Measurements from ENCODE around the gene KRT80.

KRT80 gene

GRCh38 chr12:52195065-52195730, 3.4 kb upstream of the KRT80 start:
- DNase-seq = no peak

- DNase-seq = no peak
Observed at GRCh38 chr12:52193991-52194390, 2.2 kb upstream of the KRT80 start.

DNA sequence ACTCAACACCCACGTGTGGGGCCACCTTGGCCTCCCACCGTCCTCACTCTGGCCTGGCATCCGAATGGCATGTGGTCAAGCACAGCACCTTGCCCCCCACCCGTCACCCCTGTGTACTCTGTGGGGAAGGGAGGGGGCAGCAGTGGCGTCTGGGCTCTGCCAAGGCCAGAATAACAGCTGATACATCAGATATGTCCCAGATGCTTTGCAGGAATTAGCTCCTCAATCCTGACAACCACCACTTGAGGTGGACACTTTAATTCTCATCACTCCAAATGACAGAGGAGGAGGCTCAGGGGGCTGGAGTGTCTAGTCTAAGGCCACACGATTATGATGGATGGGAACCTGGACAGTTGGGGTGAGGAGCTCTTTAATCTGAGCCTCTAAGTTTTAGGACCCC, 1.7 kb upstream of the KRT80 start:
- DNase-seq = no peak

GRCh38 chr12:52190860-52191729, 719 bp downstream of the KRT80 start:
- DNase-seq = no peak

GRCh38 chr12:52189376-52190174, 2.2 kb downstream of the KRT80 start:
- DNase-seq = no peak

DNA sequence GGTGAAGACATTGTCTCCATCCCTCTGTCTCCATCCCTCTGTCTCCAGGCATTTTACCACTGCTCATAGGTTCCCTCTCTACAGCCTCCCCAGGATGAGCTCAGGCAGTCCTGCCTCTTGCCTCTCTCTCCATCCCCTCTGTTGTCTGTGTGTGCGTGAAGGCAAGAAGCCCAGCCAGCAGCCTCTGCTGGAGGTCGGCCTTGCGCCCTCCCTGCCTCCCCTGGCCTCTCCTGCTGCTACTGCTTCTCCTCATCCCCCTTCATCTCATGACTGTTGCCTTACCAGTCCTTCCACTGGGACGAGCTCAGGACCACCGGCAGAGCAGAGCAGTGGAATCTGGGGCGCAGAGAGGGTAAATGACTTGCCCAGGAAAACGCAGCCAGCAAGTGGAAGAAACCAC, 3.2 kb downstream of the KRT80 start:
- DNase-seq = no peak

- no peak for DNase-seq
Observed at GRCh38 chr12:52187640-52188039, 4.2 kb downstream of the KRT80 start.

DNA sequence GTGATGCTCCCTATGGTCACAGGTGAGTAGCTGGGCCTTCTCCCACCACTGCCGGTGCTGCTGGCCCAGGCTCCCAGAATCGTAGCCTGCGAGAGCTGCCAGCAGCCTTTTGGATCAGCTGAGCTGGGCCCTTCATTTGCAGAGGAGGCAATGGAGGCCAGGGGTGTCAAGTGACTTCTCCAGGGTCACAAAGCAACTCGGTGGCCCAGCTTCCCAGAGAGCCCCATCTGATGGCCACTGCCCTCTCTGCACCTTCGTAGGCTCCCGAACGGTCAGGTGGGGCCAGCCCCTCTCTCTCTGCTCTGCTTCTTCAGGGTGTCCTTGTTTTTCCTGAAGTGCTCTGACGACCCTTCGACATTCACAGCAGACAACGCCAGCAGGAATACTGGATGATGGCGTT, 4.6 kb downstream of the KRT80 start:
- no peak for DNase-seq

DNA sequence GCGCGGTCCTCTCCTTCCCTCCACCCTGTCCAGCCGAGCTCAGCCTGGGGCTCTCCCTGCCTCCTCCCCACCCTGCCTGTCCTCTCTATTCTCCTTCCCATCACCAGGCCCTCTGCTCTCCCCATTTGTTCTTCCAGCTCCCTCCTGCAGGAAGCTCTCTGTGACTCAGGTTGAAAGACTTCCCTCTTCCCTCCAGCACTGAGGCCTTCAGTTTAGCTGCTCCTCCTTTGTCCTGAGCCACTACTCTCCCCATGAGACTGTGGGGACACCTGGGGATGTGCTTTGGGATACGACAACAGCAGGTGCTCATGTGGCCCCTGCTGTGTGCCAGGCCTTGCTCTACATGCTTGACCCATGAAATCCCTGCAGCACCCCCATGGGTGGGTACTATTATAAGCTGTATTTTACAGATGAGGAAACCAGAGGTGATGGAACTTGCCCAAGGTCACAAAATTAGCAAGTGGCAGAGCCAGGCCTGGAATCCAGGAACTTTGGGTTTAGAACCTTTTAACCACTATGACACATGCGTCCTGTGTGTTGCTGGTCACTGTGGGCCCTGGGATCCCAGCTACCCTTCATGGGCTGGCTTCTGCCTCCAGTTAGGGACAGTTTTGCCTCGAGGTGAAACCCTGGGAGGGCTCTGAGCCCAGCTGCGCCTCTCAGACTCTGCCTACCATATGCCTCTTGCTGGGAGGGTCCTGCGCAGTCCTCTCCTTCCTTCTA, 5.5 kb downstream of the KRT80 start:
- no peak for DNase-seq

- no peak for DNase-seq
Observed at GRCh38 chr12:52185400-52185967, 6.3 kb downstream of the KRT80 start.

DNA sequence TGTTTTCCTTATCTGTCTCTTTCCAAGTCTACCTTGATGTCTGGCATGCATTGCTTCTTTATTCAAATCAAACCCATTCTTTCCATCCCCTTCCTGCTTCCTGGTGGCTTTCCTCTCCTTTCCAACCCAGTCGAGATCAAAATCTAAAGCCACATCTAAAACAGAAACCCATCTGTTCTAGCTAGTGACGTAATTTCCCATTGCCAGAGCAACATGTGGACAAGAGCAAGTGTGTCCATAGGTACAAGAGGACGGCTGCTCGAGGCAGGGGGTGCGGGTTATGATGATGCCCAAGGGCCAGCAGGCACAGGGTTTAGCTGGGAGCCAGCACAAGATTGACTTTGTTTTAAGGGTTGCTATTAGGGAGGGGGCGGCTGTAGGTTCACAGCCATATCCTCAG, 7.0 kb downstream of the KRT80 start:
- DNase-seq = no peak

- DNase-seq = no peak
Observed at GRCh38 chr12:52183971-52184370, 7.8 kb downstream of the KRT80 start.

GRCh38 chr12:52183544-52183910, 8.3 kb downstream of the KRT80 start:
- no peak for DNase-seq

DNA sequence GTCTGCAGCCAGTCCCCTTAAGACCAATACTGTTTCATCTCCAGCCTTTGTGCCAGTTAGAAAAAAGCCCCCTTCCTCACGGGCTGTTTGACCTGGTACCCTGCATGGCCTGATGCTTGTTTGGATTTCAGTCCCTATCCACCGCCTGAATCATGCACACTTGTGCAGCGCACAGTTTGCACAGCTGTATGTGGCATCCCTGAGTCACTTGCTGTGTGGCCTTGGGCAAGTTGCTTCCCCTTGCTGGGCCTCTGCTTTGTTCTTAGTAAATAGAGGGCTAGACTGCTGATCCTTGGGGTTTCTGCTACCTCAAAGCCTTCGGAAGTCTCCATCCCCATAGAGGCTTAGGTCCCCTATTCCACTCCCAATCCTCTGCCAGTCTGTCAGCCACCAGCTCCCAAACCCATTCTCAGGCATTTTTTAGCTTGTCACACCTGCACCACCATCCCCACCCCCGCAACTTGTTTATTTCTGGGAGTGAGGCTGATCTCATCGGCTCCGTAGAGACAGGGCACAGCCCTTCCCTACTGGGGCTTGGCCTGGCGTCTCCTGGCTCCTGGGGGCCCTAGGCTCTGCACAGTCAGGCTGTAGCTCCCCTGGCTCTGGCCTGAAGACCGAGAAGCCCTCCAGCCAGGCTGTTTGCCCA, 8.8 kb downstream of the KRT80 start:
- no peak for DNase-seq

- DNase-seq = no peak
Observed at GRCh38 chr12:52182384-52182783, 9.4 kb downstream of the KRT80 start.

GRCh38 chr12:52181746-52182145, 10.1 kb downstream of the KRT80 start:
- no peak for DNase-seq

- no peak for DNase-seq
Observed at GRCh38 chr12:52180971-52181628, 10.7 kb downstream of the KRT80 start.

DNA sequence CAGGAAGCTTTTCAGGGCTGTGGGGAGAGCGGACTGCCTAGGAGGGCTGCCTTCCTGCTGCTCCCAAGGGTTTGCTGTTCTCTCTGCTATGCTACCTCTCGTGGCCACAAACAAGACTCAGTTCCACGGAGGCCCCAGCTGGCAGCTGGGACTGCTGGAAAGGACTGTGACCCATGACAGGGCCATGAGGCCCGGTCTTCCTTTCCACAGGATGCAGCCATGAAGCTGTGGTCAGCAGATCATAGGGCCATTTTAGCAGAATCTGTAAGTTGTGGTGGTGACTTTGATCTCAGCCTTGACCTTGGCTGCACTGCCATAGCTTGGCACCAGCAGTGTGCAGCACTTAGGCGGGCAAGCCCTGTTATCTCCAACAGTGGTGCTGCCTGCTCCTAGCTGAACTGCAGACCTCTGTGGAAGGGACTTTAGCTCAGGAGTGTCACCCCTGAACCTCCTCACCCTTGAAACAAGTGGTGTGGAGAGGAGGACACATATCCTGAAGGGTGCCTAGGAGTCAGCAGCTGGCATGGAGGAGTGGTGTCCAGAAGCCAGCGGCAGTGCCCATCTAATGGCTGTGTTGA, 12.3 kb downstream of the KRT80 start:
- no peak for DNase-seq

DNA sequence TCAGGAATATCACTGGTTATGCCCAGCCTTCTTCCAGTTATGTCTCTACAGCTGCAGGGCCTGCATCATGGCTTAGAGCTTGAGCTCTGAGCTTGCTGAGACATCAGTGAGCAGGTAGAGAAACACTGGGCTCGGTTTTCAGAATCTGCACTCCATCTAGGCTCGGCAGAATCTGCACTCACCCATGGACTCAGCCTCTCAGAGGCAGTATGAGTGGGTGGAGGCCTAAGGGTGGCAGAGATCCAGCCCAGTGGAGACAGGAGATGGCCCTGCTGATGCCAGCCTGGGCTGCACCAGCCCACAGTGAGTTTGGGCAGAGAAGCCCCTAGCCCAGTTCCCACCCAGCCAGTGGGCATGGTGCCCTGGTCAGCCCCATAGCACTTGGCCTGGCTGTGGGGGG, 12.8 kb downstream of the KRT80 start:
- DNase-seq = no peak

DNA sequence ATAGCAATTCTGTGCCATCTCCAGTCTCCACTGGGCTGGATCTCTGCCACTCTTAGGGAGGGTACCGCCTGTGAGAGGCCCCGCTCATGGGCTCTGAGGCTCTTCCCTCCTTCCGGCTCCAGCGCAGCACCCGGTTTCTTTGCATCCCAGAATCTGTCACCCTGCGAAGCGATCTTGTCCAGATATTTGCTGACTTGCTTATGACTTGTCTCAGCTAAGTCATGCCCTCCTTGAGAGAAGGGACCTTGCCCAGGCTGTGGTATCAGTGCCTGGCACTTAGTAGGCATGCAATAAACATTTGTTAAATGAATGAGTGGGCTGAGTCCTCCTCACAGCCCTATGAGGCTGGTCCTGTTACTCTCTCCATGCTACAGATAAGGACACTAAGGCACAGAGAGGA, 13.4 kb downstream of the KRT80 start:
- DNase-seq = no peak
